ENCODE data around the gene ORAI2.
"Not testable (repeated sequence)": the region's sequence is repeated elsewhere in the genome, so short reads cannot be mapped to it uniquely, and the experiment has no call there.

The ORAI2 gene

DNA sequence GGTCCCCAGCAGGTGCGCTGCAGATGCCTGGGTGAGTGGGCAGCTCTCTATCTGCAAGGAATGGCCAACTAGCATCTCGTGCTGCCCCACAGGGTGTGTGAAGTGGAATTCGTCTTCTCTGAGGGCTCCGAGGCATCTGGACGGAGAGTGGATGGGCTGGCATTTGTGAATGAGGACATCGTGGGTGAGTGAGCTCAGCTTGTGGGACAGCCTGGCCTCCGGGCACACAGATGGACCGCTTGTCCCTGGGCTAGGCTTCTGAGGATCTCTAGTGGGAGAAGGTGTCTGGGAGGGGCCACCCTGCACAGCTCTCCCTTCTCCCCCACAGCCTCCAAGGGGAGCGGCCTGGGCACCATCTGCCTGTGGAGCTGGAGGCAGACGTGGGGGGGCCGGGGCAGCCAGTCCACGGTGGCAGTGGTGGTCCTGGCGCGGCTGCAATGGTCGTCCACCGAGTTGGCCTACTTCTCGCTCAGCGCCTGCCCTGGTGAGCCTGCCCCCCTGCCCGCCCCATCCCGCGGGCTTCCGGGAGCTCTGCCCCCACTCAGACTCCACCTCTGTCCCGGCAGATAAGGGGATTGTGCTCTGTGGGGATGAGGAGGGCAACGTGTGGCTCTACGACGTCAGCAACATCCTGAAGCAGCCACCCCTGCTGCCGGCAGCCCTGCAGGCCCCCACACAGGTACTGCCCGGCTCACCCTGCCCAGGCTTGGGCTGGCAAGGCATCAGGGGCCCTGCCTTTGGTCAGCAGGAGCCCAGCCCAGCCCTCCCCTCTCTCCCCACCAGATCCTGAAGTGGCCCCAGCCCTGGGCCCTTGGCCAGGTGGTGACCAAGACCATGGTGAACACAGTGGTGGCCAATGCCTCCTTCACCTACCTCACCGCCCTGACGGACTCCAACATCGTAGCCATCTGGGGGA lies 39.0 kb downstream of the ORAI2 start:
- DNase-seq = no peak

DNA sequence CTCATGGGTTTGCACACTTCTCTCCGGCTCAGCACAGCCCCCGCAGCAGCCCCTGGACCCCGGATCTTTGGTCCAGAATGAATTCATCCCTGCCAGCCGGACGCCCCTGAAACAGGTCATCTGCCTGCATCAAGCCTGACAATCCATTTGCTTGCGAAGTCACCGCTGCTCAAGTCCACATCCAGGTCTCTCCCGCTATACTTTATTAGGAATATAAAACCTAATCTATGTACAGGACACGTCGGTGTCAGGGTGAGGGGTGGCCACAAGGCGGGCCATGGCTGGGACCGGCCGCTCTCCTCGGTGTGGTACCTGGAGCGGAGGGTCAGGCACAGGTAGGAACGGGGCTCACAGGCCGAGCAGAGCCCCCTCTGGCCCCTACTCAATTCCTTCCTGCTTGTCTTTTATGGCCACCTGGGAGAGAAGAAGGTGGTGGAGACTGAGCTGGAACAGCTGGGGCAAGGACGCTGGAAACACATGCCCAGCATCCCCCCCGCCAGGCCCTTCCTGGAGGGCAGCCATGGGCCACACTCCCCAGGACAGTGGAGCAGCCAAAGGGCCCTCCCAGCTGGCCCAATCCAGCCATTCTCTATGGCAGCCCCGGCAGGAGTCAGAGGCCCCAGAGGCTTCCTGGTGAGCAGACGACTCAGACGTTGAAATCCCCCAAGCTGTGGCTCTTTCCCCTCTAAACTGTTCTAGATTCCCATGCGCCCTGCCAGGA lies 40.1 kb downstream of the ORAI2 start:
- DNase-seq = no peak

DNA sequence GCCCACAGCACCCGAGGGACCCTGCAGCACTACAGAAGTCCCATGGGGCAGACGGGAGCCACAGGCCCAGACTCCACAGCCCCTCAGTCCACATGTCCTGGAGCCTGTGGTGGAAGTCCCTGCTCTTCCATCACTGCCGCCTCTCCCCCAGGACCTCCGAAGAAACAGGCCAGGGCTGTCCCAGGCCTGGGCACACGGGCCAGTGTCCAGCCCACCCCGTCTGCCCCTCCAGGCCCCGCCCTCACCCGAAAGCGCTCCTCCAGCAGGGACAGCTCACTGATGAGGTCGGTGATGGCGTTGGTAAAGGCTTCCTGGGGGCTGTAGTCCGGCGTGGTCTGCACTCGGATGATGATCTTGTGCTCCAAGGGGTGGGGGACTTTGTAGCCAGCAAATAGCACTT lies 40.7 kb downstream of the ORAI2 start:
- not testable (repeated sequence) for DNase-seq

DNA sequence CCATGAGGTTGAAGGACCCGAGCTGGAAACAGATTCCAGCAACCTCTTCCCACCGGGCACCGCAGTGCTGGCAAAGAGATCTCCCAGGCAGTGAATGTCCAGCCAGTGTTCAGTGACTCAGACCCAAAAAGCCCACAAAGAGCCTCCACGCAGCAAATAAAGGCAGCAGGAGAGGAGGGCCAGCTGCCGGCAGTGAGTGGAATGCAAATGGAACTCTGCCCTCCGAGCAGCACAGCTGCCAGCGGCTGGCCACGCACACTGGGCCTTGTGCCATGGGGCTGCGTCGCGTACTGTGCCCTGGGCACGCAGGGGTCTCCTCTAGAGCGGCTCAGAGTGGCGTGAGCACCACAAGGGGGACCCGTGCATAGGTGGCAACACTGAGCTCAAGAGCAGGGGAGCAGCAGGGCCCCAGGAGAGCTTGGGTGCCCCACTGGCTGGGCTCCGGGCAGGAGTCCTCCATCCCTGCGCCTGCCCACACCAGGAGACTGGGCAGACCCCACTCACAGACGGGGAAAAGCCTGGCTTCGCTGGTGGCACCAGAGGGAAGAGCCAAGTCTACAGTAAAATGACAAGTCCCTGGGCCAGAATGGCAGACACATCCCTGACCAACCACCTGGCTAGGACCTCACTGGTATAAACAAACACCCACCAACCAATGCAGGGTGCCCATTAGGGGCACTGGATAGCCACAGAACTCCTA lies 41.5 kb downstream of the ORAI2 start:
- DNase-seq = not testable (repeated sequence)

- DNase-seq = not testable (repeated sequence)
Observed at GRCh38 chr7:102478314-102479208, 45.2 kb downstream of the ORAI2 start, which contains the start of gene POLR2J. TSS of gene POLR2J (minus strand) at chr7:102478922. CDS start at chr7:102478860, 62 bp downstream.

GRCh38 chr7:102479209-102479584 lies 45.8 kb downstream of the ORAI2 start:
- DNase-seq = not testable (repeated sequence)

DNA sequence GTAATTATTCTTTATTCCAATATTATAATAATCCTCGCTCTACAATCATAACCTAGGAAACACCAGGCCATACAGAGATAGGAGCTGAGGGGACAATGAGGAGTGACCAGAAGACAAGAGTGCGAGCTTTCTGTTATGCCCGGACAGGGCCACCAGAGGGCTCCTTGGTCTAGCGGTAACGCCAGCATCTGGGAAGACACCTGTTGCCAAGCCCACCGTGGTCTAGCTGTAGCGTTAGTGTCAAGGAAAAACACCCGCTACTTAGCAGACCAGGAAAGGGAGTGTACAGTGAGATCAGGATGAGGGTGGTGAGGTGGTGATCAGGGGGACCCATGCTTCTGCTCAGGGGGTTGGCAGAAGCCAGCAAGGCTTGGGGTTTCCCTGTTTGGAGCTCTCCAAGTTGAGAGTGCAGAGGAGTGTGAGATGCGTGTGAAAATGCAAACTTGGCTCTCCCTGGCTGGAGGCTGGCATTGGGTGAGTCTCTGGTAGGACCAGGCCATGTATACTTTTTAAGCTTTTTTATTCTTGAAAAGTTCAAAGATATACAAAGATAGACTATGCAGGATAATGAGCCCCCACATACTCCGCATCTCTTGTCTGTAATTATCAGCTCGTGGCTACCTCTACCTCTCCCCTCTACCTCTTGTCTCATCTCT lies 46.7 kb downstream of the ORAI2 start:
- DNase-seq = not testable (repeated sequence)

GRCh38 chr7:102481962-102482361 lies 48.6 kb downstream of the ORAI2 start:
- not testable (repeated sequence) for DNase-seq

DNA sequence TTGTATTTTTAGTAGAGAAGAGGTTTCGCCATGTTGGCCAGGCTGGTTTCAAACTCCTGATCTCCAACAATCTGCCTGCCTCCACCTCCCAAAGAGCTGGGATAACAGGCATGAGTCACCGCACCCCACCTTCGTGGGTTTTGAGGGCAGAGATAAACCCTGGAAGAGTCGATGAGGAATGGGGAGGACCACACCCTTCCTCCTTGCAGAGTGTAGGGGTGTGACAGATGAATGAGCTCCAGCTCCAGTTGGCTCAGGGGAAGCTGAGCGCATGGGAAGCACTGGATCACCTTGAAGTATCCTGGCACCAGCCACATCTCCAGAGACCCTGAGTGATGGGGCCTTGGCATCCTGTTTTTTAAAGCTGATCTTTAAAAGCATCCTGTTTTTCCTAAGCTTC lies 50.9 kb downstream of the ORAI2 start:
- DNase-seq = not testable (repeated sequence)

DNA sequence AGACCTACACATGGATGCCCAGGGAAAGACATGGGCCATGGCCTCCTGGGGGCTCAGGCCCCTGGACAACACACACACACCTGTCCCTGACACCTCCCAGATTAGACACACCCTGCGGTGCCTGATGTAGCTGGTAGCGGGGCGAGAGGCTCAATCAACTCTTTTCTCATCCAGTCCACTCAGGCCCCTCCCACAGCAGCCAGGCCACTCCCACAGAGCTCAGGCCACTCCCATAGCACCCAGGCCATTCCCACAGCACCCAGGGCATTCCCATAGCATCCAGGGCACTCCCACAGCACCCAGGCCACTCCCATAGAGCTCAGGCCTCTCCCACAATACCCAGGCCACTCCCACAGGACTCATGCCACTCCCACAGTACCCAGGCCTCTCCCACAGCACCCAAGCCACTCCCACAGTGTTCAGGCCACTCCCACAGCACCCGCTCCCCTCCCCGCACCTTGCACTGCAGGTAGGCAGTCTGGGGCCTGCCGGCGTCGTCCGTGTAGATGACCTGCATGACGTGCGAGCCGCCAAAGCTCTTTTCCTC lies 57.2 kb downstream of the ORAI2 start:
- DNase-seq = not testable (repeated sequence)

DNA sequence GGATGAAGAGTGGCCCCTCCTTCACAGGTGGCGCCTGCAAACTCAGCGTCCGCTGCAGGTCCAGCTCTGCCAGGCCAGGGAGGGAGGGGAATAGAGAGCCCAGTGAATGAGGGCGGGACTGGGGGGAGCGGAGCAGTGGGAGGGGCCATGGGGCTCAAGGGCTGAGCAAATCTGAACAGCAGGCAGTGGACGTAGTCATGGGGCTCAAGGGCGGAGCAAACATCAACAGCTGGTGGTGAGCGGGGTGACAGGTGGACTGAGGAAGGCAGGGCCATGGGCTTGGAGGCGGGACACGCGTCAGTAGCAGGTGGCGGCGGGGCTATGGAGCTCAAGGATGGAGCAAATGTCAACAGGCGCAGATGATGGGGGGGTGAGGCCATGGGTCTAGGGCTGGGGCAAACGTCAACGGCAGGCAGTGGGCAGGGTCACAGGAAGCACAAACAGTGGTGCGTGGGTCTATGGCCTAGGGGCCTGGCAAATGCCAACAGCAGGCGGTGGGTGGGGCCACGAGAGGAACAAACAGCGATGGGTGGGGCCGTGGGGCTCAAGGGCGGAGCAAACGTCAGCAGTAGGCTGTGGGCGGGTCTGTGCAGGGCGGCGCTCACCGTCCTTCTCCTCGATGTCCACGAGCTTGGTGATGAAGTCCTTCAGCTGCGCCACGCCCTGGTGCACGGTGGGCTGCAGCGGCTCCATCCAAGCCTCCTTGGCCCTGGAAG lies 60.0 kb downstream of the ORAI2 start:
- DNase-seq = not testable (repeated sequence)

DNA sequence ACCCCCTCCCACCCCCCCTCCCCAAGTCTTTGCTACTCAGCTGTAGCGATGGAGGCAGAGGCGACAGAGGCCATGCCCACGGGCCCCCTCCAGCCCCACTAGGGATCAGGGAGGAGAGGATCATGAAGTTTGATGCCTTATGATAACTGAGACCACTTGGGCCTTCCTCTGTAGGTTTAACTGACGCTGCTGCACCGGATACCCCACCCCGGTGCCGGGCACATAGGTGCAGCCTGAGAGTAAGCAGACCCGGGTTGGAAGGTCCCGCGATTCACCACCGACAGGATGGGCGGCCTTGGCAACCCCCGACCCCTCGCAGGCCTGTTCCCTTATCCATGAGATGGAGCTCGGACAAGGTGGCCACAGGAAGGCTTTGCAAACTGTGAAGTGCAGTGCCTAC lies 60.7 kb downstream of the ORAI2 start:
- DNase-seq = not testable (repeated sequence)

DNA sequence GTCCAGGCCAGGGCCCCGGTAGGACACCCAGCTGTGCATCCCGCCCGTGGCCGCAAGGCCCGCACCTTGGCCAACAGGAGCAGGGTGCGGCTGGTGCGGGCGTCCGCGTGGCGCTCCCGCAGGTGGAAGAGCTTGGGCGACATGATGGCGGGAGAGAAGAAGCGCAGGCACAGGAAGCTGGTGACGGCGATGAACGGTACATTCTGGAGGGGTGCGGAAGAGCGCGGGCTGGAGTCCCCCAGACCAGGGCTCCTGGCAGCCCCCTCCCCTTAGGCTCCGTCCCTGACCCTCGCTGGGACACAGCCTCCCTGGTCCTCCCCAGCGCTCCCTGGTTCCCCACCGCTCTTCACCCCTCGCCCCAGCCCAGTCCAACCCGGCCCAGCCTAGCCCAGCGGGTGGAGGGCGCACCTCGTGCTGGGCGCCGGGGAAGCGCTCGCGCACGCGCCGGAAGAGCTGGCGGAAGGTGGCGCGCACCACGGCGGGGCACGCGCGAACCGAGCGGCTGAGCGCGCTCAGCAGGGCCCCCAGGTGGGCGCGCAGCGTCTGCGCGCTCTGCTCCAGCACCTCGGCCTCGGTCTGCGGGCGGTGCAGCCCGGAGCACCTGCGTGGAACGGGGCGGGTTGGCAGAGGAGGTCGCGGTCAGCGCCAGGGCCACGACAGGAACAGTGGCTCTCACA lies 61.2 kb downstream of the ORAI2 start:
- not testable (repeated sequence) for DNase-seq

DNA sequence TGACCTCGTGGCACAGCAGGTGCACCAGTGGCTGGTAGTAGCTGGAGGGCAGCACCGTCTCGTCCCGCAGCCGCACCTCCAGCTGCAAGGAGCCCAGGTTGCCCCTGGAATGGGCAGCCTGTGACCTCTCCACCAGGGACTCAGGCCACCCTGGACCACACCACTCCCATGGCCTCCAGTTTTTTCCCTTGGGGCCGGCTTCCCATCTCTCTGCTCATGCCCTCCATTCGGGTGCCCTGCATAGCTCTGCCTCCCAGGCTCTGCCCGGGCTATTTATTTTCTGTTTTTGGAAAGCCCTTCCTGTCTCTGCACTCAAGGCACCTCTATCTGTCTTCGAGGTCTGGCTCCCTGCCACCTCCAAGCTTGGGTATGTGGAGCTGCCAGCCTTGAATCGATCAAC lies 63.5 kb downstream of the ORAI2 start:
- not testable (repeated sequence) for DNase-seq

DNA sequence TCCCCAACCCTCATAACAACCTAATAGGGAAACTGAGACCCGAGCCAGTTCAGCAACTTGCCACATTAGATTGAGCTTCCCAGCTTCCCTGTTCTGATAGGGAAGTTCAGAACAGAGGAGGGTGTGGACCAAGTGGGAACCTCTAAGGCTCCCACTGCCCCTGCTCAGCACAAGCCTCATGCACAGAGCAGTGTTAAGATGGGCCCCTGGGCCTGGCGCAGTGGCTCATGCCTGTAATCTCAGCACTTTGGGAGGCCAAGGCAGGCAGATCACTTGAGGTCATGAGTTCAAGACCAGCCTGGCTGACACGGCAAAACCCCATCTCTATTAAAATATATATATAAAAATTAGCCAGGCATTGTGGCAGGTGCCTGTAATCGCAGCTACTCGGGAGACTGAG lies 63.9 kb downstream of the ORAI2 start:
- DNase-seq = not testable (repeated sequence)

DNA sequence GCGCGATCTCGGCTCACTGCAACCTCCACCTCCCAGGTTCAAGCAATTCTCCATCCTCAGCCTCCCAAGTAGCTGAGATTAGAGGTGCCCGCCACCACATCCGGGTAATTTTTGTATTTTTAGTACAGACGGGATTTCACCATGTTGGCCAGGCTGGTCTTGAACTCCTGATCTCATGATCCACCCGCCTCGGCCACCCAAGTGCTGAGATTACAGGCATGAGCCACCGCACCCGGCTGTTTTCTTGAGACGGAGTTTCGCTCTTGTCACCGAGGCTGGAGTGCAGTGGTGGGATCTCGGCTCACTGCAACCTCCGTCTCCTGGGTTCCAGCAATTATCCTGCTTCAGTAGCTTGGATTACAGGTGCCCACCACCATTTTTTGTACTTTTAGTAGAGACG lies 64.9 kb downstream of the ORAI2 start:
- not testable (repeated sequence) for DNase-seq

GRCh38 chr7:102503141-102503540 lies 69.8 kb downstream of the ORAI2 start:
- not testable (repeated sequence) for DNase-seq

GRCh38 chr7:102505298-102506185 lies 72.2 kb downstream of the ORAI2 start:
- DNase-seq = not testable (repeated sequence)

Data from MV-4-11 (cell line).